SU-DHL-6 (cell line): ENCODE data around the gene MINAR1.

ENCODE experiments used
- H2AFZ ChIP-seq: fragments of 200-600 bp; sonication (generic); 2 replicates; pipeline ENCODE4 v1.6.1; 2014; ENCODE audit warnings: low read depth, mild to moderate bottlenecking, moderate library complexity, mixed read lengths, antibody characterized with exemption, low read length; ENCODE audit not compliant: severe bottlenecking
- H3F3A ChIP-seq: fragments of 200-600 bp; shearing (Covaris generic); 2 replicates; pipeline ENCODE4 v1.6.0; 2016; ENCODE audit warnings: antibody characterized with exemption, mild to moderate bottlenecking; ENCODE audit not compliant: insufficient read depth
- H3K27ac ChIP-seq: fragments of 200-600 bp; sonication (generic); 2 replicates; pipeline ENCODE4 v1.5.1; 2016; ENCODE audit warnings: low read depth, mild to moderate bottlenecking, low read length, moderate library complexity, mixed read lengths
- H3K27me3 ChIP-seq: fragments of 200-600 bp; sonication (generic), shearing (Covaris generic); 2 replicates; pipeline ENCODE4 v1.6.0; 2014; ENCODE audit warnings: mild to moderate bottlenecking, low read length
- H3K36me3 ChIP-seq: fragments of 200-600 bp; sonication (generic); 2 replicates; pipeline ENCODE4 v1.6.1; 2014; ENCODE audit warnings: mild to moderate bottlenecking, low read length, mixed read lengths
- H3K4me2 ChIP-seq: fragments of 300-600, 200-600 bp; shearing (Covaris generic), sonication (generic); 2 replicates; pipeline ENCODE4 v1.6.0; 2014; ENCODE audit warnings: low read length, low read depth, mild to moderate bottlenecking; ENCODE audit not compliant: poor library complexity, severe bottlenecking
- H3K4me3 ChIP-seq: fragments of 200-600 bp; sonication (generic); 2 replicates; pipeline ENCODE4 v1.5.1; 2014; ENCODE audit warnings: antibody characterized with exemption, low read length, mild to moderate bottlenecking, mixed read lengths; ENCODE audit not compliant: insufficient read depth, poor library complexity, severe bottlenecking
- H3K79me2 ChIP-seq: fragments of 200-600 bp; sonication (generic); 2 replicates; pipeline ENCODE4 v1.6.1; 2014; ENCODE audit warnings: mild to moderate bottlenecking, low read length, moderate library complexity; ENCODE audit not compliant: insufficient read depth
- H3K9ac ChIP-seq: fragments of 200-600 bp; sonication (generic); 2 replicates; pipeline ENCODE4 v1.7.0; 2014; ENCODE audit warnings: mild to moderate bottlenecking, low read length
- H3K9me2 ChIP-seq: fragments of 200-600 bp; sonication (generic); replicated peaks from 2 replicates; pipeline ENCODE4 v1.6.1; 2014; ENCODE audit warnings: low read length; ENCODE audit not compliant: insufficient read depth
- H3K9me3 ChIP-seq: fragments of 200-600 bp; sonication (generic); 2 replicates; pipeline ENCODE4 v1.6.1; 2014; ENCODE audit warnings: low read length, mixed read lengths; ENCODE audit not compliant: insufficient read depth
- H4K20me1 ChIP-seq: fragments of 200-600 bp; sonication (generic); 2 replicates; pipeline ENCODE4 v1.6.1; 2014; ENCODE audit warnings: low read depth, mild to moderate bottlenecking, antibody characterized with exemption, low read length, moderate library complexity, mixed read lengths
- CTCF ChIP-seq: fragments of 200-600 bp; sonication (generic); IDR thresholded peaks from one replicate; pipeline ENCODE4 v1.5.1; 2017; ENCODE audit warnings: antibody characterized with exemption, mild to moderate bottlenecking, low read length, moderate library complexity; ENCODE audit not compliant: insufficient read depth, poor library complexity, severe bottlenecking
- EZH2phosphoT487 ChIP-seq: fragments of 200-600 bp; sonication (generic), shearing (Covaris generic); conservative IDR thresholded peaks from 2 replicates; pipeline ENCODE4 v1.6.1; 2018; ENCODE audit warnings: mild to moderate bottlenecking, antibody characterized with exemption, low read length, moderate library complexity, mixed read lengths

The MINAR1 gene

GRCh38 chr15:79430901-79431635 lies 1.1 kb upstream of the MINAR1 start:
- Histone ChIP-seq H3K4me3 (no peak overlapping the region), H3K9ac (no peak overlapping the region), H3K9me3 (no peaks in the 10 kb centered on the region), H3K4me2 (no peak overlapping the region), H3K79me2 (no peaks in the 10 kb centered on the region), H3K27me3 (no peaks in the 10 kb centered on the region), H4K20me1 (no peaks in the 10 kb centered on the region), H3K36me3 (no peaks in the 10 kb centered on the region), H3K27ac (no peak overlapping the region), H2AFZ (no peak overlapping the region), H3K9me2 (no peaks in the 10 kb centered on the region), H3F3A (no peaks in the 10 kb centered on the region)
- TF ChIP-seq EZH2phosphoT487: no peak

- H3F3A ChIP-seq: no peaks in the 10 kb centered on the region
- H3K4me3 ChIP-seq: no peak overlapping the region
- H3K79me2 ChIP-seq: no peaks in the 10 kb centered on the region
- no peak for TF ChIP-seq EZH2phosphoT487
- TF ChIP-seq CTCF: no peak
- H3K9me3 ChIP-seq: no peaks in the 10 kb centered on the region
- no peaks in the 10 kb centered on the region for H3K27me3 ChIP-seq
- no peaks in the 10 kb centered on the region for H3K9me2 ChIP-seq
- H3K36me3 ChIP-seq: no peaks in the 10 kb centered on the region
- H2AFZ ChIP-seq: no peak overlapping the region
- H3K9ac ChIP-seq: no peak overlapping the region
- no peak overlapping the region for H3K4me2 ChIP-seq
- no peak overlapping the region for H3K27ac ChIP-seq
- H4K20me1 ChIP-seq: no peaks in the 10 kb centered on the region
Observed at GRCh38 chr15:79432345-79433275, 474 bp downstream of the MINAR1 start.

- Histone ChIP-seq H3K36me3 (no peaks in the 10 kb centered on the region), H2AFZ (no peak overlapping the region), H3K27me3 (no peaks in the 10 kb centered on the region), H3K4me2 (no peak overlapping the region), H3K9me3 (no peaks in the 10 kb centered on the region), H3F3A (no peaks in the 10 kb centered on the region), H3K9me2 (no peaks in the 10 kb centered on the region), H4K20me1 (no peaks in the 10 kb centered on the region), H3K27ac (no peak overlapping the region), H3K9ac (no peak overlapping the region), H3K79me2 (no peaks in the 10 kb centered on the region), H3K4me3 (no peak overlapping the region)
- no peak for TF ChIP-seq CTCF
- no peak for TF ChIP-seq EZH2phosphoT487
Observed at GRCh38 chr15:79433276-79433990, 1.3 kb downstream of the MINAR1 start.
